Loucy (cell line): Measurements from ENCODE around the gene WWOX.

ENCODE experiments used
- H2AFZ ChIP-seq: fragments of 200-600 bp; sonication (generic); 2 replicates; pipeline ENCODE4 v1.6.0; 2016; ENCODE audit warnings: antibody characterized with exemption, mild to moderate bottlenecking, low read length, moderate library complexity
- H3F3A ChIP-seq: fragments of 200-600 bp; 2 replicates; pipeline ENCODE4 v1.6.0; 2016; ENCODE audit warnings: antibody characterized with exemption, low read depth, mild to moderate bottlenecking
- H3K27me3 ChIP-seq: fragments of 200-600 bp; sonication (generic); 2 replicates; pipeline ENCODE4 v1.6.1; 2014; ENCODE audit warnings: low read length, mild to moderate bottlenecking; ENCODE audit not compliant: insufficient read depth, poor library complexity, severe bottlenecking
- H3K36me3 ChIP-seq: fragments of 200-600 bp; sonication (generic); 2 replicates; pipeline ENCODE4 v1.6.1; 2016; ENCODE audit warnings: low read length; ENCODE audit not compliant: insufficient read depth
- H3K4me1 ChIP-seq: fragments of 200-600 bp; sonication (generic); 2 replicates; pipeline ENCODE4 v1.5.1; 2014; ENCODE audit warnings: low read length, mild to moderate bottlenecking; ENCODE audit not compliant: insufficient read depth, poor library complexity, severe bottlenecking
- H3K4me2 ChIP-seq: fragments of 200-600 bp; sonication (generic); 2 replicates; pipeline ENCODE4 v1.6.0; 2014; ENCODE audit warnings: antibody characterized with exemption, low read length, low read depth, mild to moderate bottlenecking; ENCODE audit not compliant: poor library complexity, severe bottlenecking
- H3K4me3 ChIP-seq: fragments of 200-600 bp; sonication (generic); 2 replicates; pipeline ENCODE4 v1.5.1; 2014; ENCODE audit warnings: low read length, mild to moderate bottlenecking, mixed read lengths; ENCODE audit not compliant: poor library complexity, severe bottlenecking
- H3K79me2 ChIP-seq: fragments of 200-600 bp; sonication (generic); 2 replicates; pipeline ENCODE4 v1.6.1; 2014; ENCODE audit warnings: low read length; ENCODE audit not compliant: insufficient read depth
- H3K9ac ChIP-seq: fragments of 200-600 bp; sonication (generic); 2 replicates; pipeline ENCODE4 v1.6.0; 2014; ENCODE audit warnings: mild to moderate bottlenecking, low read depth, low read length, moderate library complexity; ENCODE audit not compliant: poor library complexity, severe bottlenecking
- H3K9me2 ChIP-seq: fragments of 200-600 bp; sonication (generic); replicated peaks from 2 replicates; pipeline ENCODE4 v1.6.1; 2016; ENCODE audit warnings: low read depth, low read length, mixed read lengths
- H3K9me3 ChIP-seq: fragments of 200-600 bp; sonication (generic); 2 replicates; pipeline ENCODE4 v1.6.1; 2014; ENCODE audit warnings: mild to moderate bottlenecking, antibody characterized with exemption, low read length, low read depth; ENCODE audit not compliant: insufficient read depth
- H4K20me1 ChIP-seq: fragments of 200-600 bp; sonication (generic); 2 replicates; pipeline ENCODE4 v1.6.0; 2014; ENCODE audit warnings: antibody characterized with exemption, low read length, mild to moderate bottlenecking; ENCODE audit not compliant: insufficient read depth, poor library complexity, severe bottlenecking
- CTCF ChIP-seq: fragments of 200-600 bp; sonication (generic); conservative IDR thresholded peaks from 2 replicates; pipeline ENCODE4 v1.5.1; 2014; ENCODE audit warnings: mild to moderate bottlenecking, antibody characterized with exemption, low read length
- EZH2phosphoT487 ChIP-seq: fragments of 200-600 bp; IDR thresholded peaks from 2 replicates; pipeline ENCODE4 v1.6.1; 2018; ENCODE audit warnings: antibody characterized with exemption, mild to moderate bottlenecking, moderate library complexity, borderline replicate concordance

WWOX gene

DNA sequence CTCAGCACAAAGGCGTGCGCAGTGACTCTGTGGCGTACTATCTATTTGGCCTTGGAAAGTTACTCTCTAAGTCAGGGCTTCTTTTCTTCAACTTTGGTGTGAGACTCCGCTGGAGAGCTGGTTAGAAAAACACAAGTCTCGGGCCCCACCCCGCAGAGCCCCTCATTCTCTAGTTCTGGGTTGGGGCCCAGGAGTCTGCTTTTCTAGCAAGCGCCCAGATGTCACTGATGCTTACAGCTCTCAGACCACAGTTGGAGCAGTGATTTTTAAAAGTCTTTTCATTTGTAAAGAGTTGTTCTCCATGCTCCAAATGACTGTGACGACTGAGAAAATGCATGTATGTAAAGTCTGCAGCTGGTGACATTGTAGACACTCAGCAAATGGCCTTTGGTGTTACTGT lies 582.3 kb downstream of the WWOX start:
- Histone ChIP-seq H3K9me2 (no peaks in the 10 kb centered on the region), H3K36me3 (no peaks in the 10 kb centered on the region), H2AFZ (no peak overlapping the region), H3F3A (no peaks in the 10 kb centered on the region), H3K4me3 (no peak overlapping the region), H3K9me3 (no peaks in the 10 kb centered on the region), H4K20me1 (no peaks in the 10 kb centered on the region), H3K4me2 (no peak overlapping the region), H3K9ac (no peak overlapping the region), H3K79me2 (no peaks in the 10 kb centered on the region), H3K4me1 (peaks cover 10% of the 10 kb centered on the region), H3K27me3 (no peaks in the 10 kb centered on the region)
- TF ChIP-seq EZH2phosphoT487 (no peak), CTCF (no peak)

DNA sequence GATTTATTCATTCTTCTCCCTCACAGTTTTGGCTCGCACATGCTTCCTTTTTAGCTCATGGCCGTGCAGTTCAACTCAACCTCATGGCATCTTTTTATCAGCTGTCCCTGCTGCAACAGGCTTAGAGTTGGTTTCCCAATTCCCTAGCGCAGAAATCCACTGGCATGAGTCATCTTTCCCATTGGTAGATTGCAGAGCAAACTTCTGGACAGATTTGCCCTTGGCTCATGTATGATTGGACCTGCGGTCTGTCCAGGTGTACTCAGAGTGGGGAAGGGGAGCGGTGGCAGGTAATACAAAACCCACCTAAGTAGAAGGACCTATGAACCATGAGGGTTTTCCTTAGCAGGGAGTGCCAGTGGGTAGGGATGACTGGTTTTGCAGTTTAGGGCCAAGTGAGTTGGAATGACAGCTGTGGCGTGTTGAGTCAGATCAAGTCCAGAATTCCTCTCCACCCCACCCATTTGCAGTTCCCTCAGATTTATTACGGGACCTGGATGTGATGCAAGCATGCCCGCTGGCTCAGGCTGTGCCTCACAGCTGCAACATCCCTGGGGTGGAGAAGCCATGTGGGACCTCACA lies 584.7 kb downstream of the WWOX start:
- no peak for TF ChIP-seq CTCF
- no peak for TF ChIP-seq EZH2phosphoT487
- no peaks in the 10 kb centered on the region for H3K27me3 ChIP-seq
- H3K9me3 ChIP-seq: no peaks in the 10 kb centered on the region
- no peaks in the 10 kb centered on the region for H4K20me1 ChIP-seq
- H3K4me2 ChIP-seq: no peak overlapping the region
- H3F3A ChIP-seq: no peaks in the 10 kb centered on the region
- no peak overlapping the region for H3K4me3 ChIP-seq
- H3K36me3 ChIP-seq: no peaks in the 10 kb centered on the region
- H2AFZ ChIP-seq: no peak overlapping the region
- H3K79me2 ChIP-seq: no peaks in the 10 kb centered on the region
- no peaks in the 10 kb centered on the region for H3K9me2 ChIP-seq
- no peaks in the 10 kb centered on the region for H3K4me1 ChIP-seq
- H3K9ac ChIP-seq: no peak overlapping the region

- H3K36me3 ChIP-seq: no peaks in the 10 kb centered on the region
- no peaks in the 10 kb centered on the region for H3K79me2 ChIP-seq
- H3K4me1 ChIP-seq: no peaks in the 10 kb centered on the region
- H3K4me3 ChIP-seq: no peak overlapping the region
- no peaks in the 10 kb centered on the region for H3K9me2 ChIP-seq
- H3K9ac ChIP-seq: no peak overlapping the region
- H3K9me3 ChIP-seq: no peaks in the 10 kb centered on the region
- no peaks in the 10 kb centered on the region for H4K20me1 ChIP-seq
- H3K27me3 ChIP-seq: no peaks in the 10 kb centered on the region
- no peak overlapping the region for H3K4me2 ChIP-seq
- no peaks in the 10 kb centered on the region for H3F3A ChIP-seq
- no peak overlapping the region for H2AFZ ChIP-seq
- TF ChIP-seq CTCF (no peak), EZH2phosphoT487 (no peak)
Observed at GRCh38 chr16:78684655-78685375, 585.4 kb downstream of the WWOX start.
